GM18870 (cell line): ENCODE results near the gene DIAPH1.

Experiments
- ATAC-seq: cut with Tn5 transposase; IDR thresholded peaks from one replicate; pipeline ENCODE4 v1.9.1; 2021; ENCODE audit warnings: moderate library complexity; ENCODE audit not compliant: unreplicated experiment

DIAPH1 gene

DNA sequence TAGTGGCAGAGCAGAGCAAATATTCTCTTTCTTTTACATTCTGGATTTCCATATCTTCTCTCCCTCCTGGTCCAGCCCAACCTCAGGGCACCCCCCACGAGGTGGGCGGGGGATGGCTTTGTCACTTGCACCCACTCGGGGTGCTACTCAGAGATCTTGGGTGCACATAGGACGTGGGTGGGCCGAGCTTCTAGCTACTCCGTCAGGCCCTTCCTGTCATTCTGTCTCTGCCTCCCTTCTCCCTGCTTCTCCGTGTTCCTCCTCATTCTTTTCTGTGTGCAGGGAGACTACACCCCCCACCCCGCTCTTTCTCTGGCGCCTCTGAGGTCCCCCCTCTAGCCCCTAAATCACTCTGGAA, 110.4 kb downstream of the DIAPH1 start:
- no peak for ATAC-seq

DNA sequence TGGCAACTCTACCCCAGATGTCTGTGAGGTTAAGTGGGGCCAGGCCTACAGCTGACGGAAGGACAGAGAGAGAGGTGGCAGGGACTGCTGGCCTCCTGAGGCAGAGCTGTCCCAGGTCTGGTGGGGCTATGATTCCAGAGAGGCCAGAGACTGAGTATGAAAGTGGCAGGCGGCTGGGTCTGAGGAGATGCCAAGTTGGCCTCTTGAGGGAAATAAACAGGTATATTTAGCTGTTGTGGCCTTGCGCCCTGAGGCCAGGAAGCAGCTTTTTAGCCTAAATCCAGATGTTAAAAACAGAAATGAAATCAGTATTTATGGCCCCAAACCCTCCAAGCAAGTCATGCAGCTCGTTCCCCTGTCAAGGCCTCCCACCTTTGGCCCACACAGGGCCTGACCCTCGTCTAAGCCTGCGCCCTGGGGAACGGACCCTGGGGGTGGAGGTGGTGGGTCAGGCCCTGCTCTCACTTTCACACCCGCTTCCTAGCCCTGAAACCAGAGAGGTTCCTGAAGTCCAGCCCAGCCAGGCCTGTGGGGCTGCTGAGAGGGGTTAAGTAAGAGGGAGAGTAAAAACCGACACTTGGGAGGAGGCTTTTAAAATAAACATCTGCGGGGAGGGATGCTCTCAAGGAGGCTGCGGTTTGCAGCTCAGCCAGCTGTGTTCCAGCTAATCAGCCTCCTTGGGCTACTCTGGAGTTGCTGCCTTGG, 111.3 kb downstream of the DIAPH1 start:
- ATAC-seq: no peak

DNA sequence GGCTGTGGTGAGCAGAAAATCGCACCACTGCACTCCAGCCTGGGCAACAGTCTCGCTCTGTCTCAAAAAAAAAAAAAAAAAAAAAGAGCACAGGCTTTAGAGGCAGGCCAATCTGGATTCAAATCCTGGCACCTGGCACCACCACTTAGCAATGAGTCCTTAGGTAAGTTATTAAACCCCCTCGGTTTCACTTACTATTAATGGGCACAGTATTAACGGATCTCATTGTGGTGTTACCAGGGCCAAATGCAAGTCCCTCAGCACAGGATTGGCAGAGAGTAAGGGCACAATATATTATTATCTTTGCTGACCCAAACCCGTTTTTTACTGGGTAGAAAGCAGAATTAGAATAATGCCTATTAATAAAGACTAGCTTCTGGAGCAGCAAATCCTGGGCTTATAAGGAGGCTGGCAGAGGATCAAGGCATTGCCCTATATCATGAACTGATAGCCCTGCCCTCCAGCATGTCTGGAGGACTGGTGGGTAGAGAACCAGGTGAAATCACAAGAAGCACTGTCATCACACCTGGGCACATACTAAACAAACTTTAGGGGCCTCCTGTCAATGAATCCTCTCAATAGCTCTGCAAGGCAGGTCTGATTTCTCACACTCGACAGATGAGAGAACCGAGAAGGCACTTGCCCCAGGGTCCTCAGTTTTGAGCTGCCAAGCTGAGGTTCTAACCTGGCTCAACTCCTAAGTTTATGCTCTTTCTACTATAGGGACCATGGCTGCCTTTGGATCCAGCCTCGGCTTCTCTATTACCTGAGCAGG, 112.2 kb downstream of the DIAPH1 start:
- ATAC-seq: no peak

DNA sequence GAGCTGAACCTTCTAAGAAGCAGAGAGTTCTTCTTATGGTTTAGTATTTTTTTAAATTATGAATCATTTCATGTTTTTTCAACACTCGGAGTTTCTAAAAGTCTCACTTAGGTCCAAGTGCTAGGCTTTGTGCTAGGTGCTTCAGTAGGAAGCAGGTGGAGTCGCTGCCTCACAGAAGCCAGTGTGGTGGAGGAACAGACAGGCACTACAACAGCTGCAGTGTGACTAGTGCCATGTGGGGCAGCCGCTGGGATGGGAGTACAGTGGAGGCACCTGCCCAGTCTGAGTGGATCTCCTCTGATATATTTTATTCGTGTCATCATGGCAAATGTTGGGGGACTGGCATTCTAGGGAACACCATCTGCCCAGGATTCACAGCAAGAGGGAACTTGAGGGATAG, 114.6 kb downstream of the DIAPH1 start:
- no peak for ATAC-seq

DNA sequence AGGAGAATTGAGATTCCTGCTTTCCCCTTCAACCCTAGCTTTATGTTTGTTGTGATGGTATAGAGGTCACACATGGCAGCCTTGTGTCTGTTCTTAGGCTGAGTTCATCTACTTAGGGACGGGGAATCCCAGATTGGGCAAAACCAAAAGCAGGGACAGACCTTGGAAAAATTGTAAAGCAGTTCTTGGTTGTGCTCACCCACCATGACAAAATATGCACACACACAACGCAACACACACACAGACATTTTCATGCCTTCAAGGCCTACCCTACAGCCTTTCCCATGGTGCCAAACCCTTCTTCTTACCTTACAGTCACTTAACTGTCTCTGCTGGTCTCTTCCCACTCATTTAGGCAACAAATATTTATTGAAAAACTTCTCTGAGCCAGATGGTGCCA, 115.1 kb downstream of the DIAPH1 start:
- ATAC-seq: no peak

DNA sequence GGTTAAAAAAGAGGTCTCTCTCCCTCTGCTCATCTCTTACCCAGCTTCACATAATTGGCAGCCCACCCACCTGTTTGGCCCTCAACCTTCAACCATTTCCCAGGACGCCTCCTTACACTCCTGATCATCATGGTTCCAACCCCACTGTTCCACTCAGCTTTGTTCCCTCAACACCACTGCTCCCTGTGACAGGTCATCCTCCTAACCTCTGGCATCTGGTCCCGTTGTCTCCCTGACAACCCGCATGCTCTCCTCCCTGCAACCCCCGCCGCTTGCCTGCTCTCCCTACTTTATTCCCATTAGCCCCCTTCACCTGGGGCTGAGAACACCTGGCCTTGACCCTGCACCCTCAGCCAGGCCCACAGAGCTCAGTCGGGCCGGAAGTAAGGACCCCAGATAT, 117.0 kb downstream of the DIAPH1 start:
- ATAC-seq: no peak

DNA sequence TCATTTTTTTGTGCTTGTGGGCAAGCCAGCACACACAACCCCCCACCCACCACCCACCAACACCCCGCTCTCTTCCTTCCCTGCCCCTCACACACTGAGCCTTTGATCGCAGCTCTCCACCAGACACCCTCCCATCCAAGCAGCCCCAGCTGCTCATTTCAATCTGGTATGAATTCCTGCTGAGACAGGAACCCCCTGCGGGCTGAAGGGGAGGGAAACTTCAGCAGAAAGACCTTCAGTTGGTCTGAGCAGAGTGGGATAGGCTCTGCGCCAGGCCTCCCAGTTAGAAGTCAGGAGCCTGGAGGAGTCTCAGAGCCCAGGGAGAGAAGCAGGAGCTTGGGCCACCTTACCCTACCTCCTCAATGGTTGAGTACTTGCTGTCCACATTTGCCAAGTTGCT, 122.8 kb downstream of the DIAPH1 start:
- ATAC-seq: no peak

DNA sequence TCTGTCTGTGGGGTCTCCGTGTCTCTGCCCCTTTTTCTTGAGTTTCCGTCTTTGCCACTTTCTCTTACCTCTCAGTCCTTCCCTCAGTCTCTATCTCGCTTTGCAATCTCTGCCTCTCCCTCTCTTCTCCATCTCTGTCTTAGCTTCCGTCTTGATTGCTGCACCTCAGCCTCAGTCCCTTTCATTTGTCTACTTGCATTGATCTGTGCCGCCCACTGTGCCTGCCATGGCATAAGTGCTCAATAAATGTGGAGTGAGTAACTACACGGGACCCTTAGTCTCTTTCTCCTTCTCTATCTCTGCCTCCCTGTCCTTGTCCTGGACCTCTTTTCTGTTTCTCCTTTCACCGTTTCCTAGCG, 123.4 kb downstream of the DIAPH1 start:
- no peak for ATAC-seq

DNA sequence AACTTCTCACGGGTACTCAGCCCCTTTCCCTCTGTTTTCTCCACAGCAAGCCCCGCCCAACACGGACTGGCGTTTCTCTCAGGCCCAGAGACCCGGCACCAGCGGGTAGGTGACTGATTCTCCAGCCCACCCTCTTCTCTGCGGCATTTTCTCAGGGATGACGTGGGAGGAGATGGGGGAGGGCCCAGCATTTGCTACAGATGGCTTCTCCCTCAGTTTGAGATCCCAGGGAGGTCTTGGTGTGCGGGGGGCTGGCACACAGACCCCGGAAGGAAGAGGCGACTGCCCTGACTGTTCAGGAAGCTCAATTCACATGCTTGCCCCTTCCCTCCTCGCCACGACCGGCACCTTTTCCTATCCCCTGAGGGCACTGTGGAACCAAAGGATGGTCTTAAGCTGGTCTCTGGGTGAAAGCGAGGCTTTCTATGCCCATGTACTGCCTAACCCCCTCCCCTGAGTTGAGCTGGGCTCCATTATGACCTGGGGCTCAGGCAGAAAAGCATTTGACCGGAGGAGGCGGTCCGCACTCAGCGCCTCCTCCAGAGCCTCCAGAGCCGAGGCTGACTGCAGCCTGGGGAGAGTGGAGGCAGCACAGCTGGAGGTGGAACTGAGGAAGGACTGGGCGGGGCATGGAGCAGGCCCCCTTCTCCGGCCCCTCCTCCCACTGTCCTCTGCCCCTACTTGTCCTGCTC, 123.9 kb downstream of the DIAPH1 start:
- no peak for ATAC-seq

DNA sequence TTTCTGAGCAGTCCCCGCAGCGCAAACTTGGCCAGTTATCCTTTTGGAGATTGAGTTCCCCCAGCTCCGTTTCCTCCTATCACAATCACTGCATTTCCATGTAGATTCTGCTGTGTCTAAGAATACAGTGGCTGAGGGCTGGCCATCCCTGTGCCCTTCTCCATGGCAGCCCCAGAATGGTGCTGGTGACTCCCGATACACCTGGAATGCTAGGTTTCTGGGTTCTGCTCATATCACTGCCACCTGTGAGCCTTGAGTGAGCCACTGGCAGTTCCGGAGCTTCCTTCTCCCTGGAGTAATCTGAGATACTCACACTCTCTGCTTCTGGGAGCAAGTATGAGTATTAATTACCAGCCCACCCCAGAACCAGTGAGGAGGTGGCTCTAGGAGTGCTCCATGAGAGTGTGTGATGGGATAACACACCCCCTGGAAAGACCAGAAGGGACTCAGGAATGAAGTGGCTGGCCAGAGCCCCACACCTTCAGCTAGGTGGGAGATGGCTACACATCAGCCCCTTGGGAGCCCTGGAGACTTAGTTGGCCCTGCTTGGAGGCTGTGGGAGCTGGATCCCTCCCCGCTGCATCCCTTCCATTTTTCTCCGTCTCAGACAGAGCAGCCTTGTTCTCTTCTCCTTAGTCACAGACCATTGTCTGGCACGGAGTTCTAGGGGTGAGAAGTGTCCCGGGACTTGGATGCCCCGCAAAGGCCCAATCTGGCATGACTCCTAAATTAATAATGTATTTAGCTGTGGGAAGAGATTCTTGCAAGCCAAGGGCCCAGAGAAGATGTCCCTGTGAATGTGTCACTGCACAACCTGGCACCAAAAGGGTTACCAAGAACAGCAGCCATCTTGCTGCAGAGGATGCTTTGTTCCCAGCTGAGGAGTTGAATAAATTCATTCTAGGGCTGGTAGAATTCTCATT, 125.0 kb downstream of the DIAPH1 start:
- ATAC-seq: no peak

DNA sequence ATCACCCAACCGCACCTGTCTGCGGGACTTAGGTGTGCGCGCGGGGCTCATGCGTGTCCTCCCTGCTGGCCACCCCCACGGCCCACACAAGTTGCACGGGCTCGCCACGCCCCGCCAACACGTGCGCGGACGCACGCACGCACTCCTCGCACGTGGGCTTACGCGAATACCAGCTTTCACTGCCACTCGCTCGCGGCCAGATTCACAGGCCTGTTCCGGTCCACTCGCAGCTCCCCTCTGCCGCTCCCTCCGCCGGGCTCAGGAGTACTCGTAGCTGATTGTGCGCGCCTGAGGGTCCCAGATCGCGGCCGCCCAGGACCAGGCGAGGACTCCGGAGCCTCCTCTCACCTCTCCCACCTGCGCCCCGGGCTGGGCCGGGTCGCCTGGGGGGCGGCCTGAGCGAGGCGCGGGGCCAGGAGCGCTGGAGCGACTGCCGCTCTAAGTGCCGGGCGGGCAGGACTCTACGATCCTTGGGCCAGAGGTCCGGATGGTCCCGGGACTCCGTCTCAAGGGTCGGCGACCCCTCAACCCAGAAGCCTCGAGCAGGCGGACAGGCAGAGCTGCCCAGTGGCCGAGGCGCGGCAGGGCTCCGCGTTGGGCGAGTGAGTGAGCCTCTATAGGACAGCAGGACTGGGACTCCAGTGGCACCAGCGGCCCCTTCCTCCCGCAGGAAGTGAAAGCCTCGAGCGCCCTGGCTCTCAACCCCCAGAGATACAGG, 126.5 kb downstream of the DIAPH1 start:
- no peak for ATAC-seq

DNA sequence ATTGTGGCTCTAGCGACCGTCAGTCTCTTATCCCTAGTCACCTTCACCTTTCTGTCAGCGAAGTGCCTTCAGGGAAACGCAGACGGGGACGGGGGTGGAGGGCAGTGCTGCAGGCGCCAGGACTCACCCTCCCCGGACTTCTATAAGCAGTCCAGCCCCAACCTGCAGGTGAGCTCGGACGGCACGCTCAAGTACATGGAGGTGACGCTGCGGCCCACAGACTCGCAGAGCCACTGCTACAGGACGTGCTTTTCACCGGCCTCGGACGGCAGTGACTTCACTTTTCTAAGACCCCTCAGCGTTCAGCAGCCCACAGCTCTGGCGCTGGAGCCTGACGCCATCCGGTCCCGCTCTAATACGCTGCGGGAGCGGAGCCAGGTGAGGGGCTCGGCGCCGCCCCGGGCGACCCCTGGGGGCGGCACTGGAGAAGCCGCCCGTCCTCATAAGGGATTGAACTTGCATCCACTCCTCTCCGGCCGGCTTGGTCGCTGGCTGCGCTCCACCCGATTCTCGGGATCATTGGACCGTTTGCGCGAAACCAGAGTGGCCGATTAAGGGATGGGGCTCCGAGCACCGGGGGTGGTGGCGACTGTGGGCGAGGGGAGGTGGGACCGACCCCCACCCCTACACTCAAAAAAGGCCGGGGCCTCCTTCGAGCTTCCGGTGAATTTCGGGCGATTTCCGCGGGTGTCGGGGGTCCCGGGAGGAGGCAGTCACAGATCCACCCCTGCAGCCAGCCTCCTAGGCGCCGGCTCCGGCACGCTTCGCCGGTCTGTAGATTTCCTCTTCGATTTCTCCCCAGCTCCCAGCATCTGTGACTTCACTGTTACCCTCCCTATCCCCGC, 127.3 kb downstream of the DIAPH1 start:
- no peak for ATAC-seq

DNA sequence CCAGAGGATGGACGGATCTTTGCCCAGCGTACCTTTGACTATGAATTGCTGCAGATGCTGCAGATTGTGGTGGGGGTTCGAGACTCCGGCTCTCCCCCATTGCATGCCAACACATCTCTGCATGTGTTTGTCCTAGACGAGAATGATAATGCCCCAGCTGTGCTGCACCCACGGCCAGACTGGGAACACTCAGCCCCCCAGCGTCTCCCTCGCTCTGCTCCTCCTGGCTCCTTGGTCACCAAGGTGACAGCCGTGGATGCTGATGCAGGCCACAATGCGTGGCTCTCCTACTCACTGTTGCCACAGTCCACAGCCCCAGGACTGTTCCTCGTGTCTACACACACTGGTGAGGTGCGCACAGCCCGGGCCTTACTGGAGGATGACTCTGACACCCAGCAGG, 128.0 kb downstream of the DIAPH1 start:
- ATAC-seq: no peak

DNA sequence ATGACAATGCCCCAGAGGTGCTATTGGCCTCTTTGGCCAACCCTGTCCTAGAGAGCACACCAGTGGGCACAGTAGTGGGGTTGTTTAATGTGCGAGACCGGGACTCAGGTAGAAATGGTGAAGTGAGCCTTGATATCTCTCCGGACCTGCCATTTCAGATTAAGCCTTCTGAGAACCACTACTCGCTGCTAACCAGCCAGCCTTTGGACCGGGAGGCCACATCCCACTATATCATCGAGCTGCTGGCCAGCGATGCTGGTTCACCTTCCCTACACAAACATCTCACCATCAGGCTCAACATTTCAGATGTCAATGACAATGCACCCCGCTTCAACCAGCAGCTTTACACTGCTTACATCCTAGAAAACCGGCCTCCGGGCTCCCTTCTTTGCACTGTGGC, 128.5 kb downstream of the DIAPH1 start:
- no peak for ATAC-seq

DNA sequence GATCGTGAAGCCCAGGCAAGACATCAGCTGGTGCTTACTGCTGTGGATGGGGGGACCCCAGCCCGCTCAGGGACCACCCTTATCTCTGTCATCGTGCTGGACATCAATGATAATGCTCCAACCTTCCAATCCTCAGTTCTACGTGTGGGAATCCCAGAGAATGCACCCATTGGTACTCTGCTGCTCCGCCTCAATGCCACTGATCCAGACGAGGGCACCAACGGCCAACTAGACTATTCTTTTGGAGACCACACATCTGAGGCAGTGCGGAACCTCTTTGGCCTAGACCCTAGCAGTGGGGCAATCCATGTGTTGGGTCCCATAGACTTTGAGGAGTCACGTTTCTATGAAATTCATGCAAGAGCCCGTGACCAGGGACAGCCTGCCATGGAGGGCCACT, 129.0 kb downstream of the DIAPH1 start:
- no peak for ATAC-seq

DNA sequence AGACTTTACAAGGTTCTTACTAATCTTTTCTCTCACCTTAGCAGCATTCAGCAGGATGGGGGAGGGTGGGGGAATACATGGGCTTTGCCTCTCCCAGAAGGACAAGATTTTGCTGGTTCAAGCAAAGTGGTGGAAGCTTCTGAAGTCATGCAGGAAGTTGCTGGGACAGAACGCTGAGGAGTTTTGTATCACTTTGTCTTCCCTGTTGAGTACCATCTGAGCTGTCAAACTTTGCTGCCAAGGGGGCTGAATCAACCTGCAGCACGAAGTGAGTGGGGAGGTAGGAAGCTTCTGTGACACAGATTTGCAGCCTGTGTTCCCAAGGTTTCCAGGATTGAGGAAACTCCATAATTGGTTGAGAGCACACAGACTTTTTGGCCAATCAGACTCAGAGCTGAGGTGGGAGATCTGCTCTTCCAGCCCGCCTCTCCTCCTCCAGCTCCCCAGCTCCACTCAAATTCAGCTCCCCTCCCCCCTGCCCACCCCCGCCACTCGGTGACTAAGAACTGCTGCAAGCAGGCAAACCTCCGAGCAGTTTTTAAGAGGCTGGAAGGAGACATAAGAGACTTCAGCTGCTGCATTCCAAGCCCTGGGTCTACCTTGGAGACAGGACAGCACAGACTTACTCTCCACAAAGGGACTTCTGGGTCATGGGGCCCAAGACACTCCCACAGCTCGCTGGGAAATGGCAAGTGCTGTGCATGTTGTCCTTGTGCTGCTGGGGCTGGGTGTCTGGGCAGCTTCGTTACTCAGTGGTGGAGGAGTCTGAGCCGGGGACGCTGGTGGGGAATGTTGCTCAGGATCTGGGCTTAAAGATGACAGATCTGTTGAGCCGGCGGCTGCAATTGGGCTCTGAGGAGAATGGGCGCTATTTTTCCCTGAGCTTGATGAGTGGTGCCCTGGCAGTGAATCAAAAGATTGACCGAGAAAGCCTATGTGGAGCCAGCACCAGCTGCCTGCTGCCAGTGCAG, 129.9 kb downstream of the DIAPH1 start, which contains the start of gene PCDHGC5:
TSS of gene PCDHGC5 (plus strand) at position 491 of the 971 bp plus-strand sequence. CDS start at position 651, 160 bp downstream.
- ATAC-seq: no peak

DNA sequence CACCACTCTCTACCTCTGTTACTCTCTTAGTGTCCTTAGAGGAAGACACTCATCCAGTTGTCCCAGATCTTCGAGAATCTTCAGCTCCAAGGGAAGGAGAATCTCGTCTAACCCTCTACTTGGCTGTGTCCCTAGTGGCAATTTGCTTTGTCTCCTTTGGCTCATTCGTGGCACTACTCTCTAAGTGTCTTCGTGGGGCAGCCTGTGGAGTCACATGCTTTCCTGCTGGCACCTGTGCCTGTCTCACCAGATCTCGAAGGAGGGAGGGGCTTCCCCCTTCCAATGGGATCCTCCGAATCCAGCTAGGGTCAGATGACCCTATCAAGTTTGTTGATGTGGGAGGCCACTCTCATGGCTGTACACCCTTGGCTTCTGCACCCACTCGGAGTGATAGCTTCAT, 131.7 kb downstream of the DIAPH1 start:
- ATAC-seq: no peak

DNA sequence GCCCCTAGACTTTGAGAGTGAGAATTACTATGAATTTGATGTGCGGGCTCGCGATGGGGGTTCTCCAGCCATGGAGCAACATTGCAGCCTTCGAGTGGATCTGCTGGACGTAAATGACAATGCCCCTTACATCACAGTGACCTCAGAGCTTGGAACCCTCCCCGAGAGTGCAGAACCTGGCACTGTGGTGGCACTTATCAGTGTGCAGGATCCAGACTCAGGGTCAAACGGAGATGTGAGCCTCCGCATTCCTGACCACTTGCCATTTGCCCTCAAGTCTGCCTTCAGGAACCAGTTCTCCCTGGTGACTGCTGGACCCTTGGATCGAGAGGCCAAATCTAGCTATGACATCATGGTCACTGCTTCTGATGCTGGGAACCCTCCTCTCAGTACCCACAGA, 132.7 kb downstream of the DIAPH1 start:
- ATAC-seq: no peak
